HG02981 (cell line): ENCODE data around the gene ATOX1.
"Not testable (repeated sequence)": the region's sequence is repeated elsewhere in the genome, so short reads cannot be mapped to it uniquely, and the experiment has no call there.

Experiments
- ATAC-seq: cut with Tn5 transposase; IDR thresholded peaks from one replicate; pipeline ENCODE4 v1.9.1; 2021; ENCODE audit warnings: mild to moderate bottlenecking, moderate library complexity; ENCODE audit not compliant: unreplicated experiment

Gene ATOX1

DNA sequence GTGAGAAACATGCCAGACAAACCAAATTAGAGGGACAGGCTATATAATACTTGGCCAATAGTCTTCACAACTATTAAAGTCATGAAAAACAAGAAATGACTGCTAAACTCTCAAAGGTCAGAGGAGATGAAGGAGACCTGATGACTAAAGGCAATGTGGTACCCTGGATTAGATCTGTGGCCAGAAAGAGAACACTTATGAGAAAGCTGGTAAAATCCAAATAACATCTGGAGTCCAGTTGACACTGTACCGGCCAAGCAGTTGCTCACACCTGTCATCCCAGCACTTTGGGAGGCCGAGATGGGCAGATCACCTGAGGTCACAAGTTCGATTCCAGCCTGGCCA lies 24.4 kb downstream of the ATOX1 start:
- no peak for ATAC-seq

DNA sequence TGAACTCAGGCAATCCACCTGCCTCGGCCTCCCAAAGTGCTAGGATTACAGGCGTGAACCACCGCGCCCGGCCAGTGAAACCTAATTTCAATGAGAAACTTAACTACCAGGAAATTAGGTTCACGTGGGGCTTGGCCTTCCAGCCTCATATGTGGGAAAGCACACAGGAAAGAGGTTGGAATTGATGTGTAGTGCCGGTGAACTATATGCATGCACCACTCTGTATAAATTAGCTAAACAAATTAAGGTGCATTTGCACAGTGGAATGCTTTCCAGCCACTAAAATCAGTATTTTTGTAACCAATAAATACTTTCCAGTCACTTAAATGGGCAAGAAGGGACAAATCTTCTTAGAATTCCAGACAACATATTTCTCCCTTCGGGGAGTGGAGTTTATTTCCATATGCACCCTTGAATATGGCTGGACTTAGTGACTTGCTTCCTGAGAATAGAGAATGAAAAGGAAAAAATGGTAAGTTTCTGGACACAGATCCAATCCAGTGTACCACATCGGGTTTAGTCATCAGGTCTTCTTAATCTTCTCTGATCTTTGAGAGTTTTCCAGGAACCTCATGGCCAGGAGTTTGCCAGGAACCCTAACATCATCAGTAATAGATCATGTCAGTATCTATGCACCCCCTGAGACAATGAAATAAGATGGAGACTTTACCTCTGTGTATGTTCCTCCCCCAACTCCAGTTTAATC lies 24.9 kb downstream of the ATOX1 start:
- no peak for ATAC-seq

DNA sequence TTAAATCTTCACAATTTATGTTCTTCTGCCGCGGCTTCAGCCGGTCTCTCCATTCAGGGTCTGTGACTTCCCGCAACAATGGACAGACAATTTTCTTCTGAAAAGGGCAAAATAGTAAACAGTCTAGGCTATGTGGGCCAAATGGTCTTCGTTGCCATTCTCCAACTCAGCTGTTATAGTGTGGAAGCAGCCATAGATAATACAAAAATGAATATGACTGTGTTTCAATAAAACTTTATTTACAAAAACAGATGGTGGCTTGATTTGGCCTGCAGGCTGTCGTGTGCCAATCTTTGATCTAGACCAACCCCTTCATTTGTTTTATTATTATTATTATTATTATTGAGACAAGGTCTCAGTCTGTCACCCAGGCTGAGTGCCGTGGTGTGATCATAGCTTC lies 28.1 kb downstream of the ATOX1 start:
- no peak for ATAC-seq

DNA sequence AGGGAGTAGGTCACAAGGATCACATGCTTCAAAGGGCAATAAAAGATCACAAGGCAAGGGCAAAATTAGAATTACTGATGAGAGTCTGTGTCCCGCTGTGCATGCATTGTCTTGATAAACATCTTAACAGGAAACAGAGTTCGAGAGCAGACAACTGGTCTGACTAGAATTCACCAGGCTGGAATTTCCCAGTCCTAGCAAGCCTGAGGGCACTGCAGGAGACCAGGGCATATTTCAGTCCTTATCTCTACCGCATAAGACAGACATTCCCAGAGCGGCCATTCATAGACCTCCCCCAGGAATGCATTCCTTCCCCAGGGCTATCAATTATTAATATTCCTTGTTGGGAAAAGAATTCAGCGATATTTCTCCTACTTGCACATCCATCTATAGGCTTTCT lies 28.8 kb downstream of the ATOX1 start:
- not testable (repeated sequence) for ATAC-seq

DNA sequence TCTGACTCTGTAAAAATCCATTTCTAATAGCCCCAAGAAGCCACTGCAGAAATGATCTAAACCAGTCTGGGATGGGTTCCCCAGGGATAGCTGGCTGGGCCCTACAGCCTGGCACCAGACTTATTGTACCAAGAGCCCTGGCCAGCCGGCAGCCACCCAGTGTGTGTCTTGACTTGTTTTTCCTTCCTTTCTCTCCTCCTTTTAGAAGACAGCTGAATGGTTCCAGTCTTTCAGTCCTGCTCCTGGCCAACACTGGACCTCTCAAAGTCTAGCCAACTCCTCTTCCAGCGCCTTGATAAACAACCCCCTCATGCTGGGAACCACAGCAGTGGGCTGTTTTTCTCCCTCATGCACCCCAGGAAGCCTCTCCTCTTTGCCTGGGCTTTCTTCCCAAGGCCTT lies 34.1 kb downstream of the ATOX1 start:
- no peak for ATAC-seq

DNA sequence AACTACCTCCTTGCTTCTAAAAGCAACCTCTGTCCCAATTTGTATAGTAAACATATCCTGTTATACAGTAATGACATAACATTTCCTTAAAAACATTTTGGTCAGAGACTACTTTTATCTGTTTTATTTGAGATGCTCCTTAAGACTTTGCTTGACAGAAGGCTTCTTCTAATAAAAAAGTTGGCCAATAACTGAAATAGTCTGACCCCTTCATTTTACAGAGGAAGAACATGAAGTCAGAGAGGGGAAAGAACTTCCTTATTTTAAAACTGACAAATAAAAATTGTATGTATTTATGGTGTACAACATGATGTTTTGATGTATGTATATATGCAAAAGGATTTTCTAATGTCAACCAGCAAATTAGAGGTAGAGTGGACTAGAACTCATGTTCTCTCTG lies 35.9 kb downstream of the ATOX1 start:
- no peak for ATAC-seq

DNA sequence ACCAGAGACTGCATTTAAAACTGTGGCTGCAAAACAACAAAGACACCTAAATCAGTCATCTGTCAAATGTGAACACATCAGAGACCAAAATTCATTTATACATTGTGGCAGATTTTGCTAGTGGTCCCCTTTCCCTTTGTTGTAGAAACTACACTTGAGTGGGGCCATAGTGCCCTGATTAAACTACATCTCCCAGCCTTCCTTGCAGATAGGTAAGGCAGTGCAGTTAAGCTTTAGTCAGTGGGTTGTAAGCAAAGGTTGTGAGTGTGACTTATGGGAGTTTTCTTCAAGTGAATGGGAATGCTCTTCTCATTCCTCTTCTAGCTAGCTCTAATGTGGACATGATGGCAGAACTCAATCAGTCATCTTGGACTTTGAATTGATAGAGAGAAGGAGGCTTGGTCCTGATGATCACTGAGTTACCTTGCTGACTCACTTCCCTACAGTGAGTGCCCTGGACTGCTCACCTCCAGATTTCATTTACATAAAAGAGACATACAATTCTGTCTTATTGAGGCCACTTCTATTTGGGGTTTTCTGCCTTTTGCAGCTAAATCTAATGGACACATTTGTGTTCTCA lies 36.5 kb downstream of the ATOX1 start:
- peak; percentile 21 for ATAC-seq

DNA sequence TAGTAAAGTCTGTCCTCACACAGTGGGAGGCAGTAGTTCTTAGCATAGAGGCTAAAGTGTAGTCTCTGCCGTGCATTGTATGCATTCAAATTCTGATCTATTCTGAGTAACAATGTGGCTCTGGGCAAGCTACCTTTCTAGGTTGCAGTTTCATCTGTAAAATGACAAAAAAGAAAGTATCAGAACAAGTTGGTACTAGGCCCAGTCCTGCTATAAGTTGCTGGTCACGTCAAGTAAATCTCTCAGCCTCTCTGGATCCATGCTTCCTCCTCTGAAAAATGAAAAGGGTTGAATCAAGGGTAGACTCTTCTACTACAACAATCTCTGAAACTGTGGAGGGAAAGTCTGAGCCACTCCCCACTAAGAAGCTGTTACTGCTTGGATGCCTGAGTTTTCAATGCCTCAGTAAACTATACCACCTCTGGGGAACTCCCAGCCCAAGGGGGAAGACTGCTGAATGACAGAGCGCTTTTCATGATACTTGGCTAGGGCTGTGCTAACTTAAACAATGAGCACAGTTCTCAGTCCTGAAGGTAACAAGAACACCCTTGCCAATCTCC lies 37.3 kb downstream of the ATOX1 start:
- ATAC-seq, result peak; percentile 85

DNA sequence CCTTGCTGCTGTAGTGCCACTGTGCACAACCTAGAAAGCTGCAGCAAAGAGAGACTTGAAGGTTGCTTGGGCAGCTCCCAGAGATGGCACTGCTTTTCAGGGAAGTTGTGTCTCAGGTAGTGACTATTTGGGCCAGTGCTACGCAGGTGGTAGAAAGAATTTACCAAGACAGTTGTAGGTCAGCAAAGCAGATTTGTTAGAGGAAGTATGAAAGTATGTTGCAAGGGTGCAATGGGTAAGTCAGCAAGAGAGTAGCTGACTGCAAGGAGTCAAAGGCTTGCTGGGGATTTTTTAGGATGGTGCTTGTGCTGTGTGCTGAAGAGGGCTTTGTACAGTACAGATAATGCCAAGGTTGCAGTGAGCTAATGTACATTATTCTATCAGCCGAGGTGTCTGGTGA lies 38.2 kb downstream of the ATOX1 start:
- no peak for ATAC-seq

DNA sequence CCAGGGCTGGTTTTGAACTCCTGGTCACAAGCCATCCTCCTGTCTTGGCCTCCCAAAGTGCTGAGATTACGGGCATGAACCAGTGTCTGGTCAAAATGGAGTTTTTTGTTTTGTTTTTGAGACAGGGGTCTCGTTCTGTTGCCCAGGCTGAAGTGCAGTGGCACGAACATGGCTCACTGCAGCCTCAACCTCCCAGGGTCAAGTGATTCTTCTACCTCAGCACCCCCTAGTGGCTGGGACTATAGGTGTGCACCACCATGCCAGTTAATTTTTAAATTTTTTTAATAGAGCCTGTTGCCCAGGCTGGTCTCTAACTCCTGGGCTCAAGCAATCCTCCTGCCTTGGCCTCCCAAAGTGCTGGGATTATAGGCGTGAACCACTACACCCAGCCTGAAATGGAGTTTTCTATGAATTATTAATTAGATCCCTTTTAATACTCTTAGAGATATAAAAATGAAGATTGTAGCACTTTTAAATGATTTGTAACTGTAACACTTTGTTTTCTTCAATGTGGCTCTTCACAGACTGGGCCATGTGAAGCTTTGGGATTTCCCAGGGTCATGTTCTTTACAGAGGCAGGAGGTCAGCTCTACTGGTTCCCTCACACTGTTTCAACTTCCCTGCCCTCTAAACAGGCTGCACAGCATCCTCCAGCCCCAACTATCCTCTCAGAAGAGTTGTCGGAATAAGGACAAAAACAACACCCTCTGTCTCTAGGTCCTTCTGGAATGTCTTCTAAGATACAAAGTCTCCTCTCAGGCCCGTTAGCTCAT lies 39.0 kb downstream of the ATOX1 start:
- no peak for ATAC-seq

DNA sequence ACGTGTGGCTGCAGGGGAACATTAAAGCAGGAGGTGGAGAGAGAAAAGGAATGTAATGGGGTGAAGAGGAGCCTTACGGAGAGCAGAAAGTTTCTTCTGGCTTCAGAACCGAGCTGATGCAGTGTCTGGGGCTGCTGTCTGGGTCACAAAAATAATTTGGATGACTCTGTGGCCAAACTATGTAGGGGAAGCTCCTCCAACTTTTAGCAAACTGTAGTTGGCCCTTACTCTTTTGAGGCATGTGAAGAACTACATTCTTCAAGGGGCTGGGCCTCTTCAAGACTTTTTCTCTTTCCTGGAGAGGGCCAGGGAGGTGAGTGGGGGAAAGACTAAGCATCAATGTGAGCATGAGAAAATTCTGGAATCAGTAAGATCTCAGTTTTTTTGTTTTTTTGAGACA lies 39.8 kb downstream of the ATOX1 start:
- ATAC-seq, result no peak

DNA sequence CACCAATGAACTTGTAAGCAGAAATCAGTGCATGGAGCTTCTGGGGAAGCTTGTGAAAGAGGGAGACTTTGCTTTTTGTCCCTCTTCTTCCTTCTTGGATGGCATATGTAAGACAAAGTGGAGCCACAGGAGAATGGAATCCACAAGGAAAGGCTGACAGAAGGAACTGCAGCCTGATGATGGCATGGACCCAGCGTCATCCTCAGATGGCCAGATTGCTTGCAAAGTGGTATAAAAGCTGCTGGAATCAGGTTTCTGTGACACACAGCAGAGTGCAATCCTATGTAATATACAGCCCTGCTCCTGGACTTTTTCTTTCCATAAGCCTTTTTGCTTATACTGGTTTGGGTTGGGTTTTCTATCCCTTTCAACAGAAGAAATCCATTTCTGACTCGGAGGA lies 40.3 kb downstream of the ATOX1 start:
- no peak for ATAC-seq

DNA sequence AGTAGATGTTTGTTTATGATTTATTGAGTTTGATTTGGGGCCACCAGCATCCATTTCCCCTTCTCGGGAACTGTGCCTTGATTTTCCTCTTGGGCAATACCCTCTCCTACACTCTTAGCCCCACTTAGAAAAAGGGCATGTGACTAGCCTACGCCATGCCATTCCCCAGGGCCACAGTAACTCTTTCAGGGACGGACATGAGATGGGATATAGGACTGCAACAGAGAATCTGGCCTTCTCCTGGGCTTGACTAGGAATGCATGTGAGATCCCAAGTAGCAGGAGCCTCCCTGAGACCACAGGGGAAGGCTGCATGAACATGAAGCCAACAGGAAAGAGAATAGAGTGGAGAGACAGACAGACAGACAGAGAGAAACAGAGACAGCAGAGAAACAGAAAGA lies 41.0 kb downstream of the ATOX1 start:
- ATAC-seq, result no peak

DNA sequence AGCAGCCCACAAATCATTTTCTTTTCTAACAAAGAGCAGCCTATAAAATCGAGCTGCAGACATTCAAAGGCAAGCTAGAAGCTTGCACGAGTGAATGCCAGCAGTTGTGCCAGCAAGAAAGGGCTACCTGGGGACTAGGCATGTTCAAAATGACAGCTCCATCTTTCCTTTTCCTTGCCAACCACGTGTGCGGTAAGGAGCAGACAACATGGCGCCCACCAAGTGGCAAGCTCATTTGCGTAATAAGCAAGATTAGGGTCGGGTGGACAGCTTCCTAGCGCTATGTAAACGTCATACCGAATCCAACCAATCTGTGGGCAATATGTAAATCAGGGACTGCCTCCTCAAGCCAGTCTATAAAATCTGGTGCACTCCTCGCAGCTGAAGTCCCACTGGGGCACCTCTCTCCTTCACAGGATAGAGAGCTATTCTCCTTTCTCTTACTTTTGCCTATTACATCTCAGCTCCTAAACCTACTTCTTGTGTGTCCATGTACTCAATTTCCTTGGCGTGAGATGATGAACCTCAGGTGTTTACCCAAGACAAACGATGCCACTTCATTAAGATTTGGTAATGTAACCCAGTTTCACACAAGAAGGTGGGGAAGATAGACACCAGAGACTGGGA lies 49.2 kb downstream of the ATOX1 start:
- no peak for ATAC-seq

DNA sequence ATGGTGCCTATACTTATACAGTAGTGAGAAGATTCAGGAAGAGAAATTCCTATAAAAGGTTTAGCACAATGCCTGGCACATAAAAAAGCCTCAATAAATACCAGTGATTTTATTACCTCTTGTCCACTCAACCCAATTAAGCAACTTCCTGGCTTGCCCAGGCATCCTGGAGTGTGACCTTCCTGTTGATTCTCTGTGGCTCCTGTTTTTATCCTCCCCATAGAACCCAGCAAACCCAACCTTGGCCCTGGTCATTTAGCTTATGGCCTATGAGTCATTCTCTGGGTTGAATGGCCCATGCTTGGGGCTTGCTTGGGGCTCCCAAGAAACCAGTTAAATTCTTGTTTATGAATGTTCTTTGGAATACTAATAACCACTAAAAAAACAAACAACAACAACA lies 50.3 kb downstream of the ATOX1 start:
- ATAC-seq, result no peak

DNA sequence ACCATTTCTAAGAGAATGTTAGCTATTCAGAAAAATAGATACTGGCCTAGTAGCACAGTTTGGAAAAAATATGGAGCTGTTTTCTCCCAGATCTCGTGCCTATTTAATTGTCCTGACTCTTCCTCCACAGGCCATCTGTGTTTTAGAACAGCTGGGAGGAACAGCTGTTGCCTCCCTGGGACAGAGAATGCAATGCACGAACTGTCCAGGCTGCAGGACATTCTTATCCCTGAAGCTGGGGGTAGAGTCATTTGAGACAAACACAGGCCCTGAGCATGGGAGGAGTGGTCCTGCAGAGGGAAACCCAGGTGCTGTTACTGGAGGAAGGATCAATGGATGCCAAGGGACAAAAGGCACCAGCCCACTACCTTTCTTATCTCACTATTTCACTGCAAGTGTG lies 50.9 kb downstream of the ATOX1 start:
- no peak for ATAC-seq

DNA sequence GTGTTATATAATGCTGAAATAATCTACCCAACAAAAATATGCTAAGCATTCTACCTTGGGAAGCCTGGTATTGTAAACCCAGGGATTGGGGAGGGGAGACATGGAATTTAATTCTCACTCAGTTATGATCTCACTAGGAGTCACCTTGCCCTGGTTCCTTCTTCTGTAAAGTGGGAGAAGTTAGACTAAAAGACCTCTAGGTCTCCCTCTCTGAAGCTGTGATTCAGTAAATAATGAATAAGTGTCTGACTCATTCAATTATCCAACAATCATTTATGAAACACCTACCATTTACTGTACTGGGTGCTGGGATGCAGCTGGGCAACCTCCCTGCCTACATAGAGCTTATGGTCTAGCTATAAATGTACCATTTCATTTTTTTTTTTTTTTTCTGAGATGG lies 51.5 kb downstream of the ATOX1 start:
- ATAC-seq, result no peak

DNA sequence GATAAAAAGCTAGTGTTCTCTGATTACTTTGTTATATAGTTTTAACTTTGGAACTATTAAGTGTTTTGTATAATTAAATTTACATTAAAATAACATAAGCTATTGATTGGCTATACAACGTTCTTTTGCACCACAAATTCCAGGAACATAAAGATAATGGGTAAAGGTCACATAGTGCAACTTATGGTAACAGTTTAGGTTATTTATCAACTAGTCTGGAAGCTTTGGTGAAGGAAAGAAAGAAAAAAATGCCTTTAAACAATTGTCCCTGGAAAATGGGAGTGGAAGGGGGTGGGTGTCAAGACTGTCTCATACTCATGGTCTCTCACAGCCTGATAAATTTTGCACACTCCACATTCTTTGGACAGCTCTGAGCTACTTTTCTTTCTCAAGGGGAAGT lies 54.7 kb downstream of the ATOX1 start:
- no peak for ATAC-seq

DNA sequence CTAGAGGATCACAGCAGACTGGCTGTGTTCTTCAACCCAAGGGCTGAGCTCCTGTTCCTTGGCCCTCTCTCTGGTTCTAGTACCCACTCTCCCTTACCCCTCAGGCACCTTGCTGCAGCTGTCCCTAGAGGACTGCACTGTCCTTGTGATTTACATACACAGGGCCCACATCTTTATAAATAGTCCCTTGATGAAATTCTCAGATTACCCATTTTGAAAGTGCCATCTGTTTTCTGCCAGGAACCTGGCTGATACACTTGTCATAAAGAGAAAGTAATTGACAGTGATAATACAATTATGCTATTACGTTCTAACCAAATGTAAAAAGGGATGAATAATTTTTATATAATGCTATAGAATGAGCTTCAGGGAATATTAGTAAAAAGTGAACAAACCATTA lies 55.2 kb downstream of the ATOX1 start:
- ATAC-seq, result peak; percentile 88

DNA sequence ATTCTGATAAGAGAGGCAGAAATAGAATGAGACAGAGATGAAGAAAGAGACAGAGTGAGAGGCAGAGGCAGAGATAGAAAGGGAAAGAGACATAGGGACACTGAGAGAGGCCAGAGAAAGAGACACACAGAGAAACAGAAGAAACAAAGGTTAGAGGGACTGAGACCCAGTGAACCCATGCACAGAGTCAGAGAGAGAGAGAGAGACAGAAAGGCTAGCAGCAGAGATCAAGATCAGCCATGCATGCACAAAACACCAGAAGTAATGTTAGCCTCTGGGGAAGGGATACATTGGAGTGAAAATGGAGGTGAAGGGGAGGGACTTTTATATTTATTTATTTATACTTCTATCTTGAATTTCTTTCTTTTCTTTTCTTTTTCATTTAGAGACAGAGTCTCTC lies 57.6 kb downstream of the ATOX1 start:
- no peak for ATAC-seq

DNA sequence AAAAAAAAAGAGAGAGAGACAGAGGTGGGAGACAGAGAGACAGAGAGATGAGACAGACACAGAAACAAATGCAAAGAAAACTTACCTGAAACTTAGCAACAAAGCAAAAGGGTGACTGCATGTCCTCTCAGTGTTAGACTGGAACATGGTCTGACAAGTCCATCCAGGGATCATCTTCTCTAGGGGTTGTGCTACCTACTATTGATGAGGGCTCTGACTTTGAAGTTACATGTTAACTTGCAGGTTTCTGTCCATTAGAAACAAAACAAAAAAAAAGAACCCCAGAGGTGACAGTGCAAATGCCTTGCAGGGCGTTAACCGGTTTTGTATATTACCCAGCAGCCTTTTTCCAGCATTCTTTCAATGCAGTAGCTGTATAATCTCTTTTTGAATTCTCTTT lies 58.1 kb downstream of the ATOX1 start:
- ATAC-seq, result no peak
